A549 (cell line): ENCODE results near the gene EPS8L3. TPM values are rescaled to one million over a fixed set of nuclear protein-coding genes. Genes with fewer than 3 reads are reported as not detected.
A peak's percentile ranks its signal among the peaks of the same experiment; 100 is the strongest.

Experiments used
- ATAC-seq, 2 experiments: fragments of 200-7000 bp in 1 of 2; fragments of >200 bp in 1 of 2; cut with Nextera tagmentation in 1 of 2; cut with Tn5 transposase in 1 of 2; 3 replicates each; pipeline versions ENCODE4 v1.8.0 to v1.9.1; 2018 to 2020; ENCODE audit warnings: mild to moderate bottlenecking in 1 of 2, moderate library complexity in 1 of 2
- CTCF ChIA-PET: fragments of 300-600 bp; sonication (Branson Sonifier 250); formaldehyde crosslinking; extraction: SDS; loops from one replicate; lab custom pipeline; 2021; ENCODE audit warnings: antibody characterized with exemption, inconsistent platforms; lab: Yijun Ruan, JAX
- POLR2A ChIA-PET: fragments of 350-600 bp; formaldehyde crosslinking; extraction: SDS; loops from one replicate; lab custom pipeline; 2021; ENCODE audit warnings: antibody characterized with exemption, inconsistent platforms; lab: Yijun Ruan, JAX
- DNase-seq, 2 experiments: peaks; one replicate each; pipeline versions ENCODE4 v3.0.0 to v3.0.0-alpha.2; 2011 to 2016; ENCODE audit warnings: low read depth in 1 of 2, low spot score in 1 of 2
- FAIRE-seq: peaks from 2 replicates; lab custom pipeline; 2011; peaks lifted over from hg19 to GRCh38; lab: Jason Lieb, UNC
- H3K27ac ChIP-seq, 2 experiments: fragments of >200 bp; sonication (Bioruptor Twin); formaldehyde crosslinking; 3 replicates each; pipeline ENCODE4 v1.5.1; 2016 to 2017
- H3K4me1 ChIP-seq: fragments of >200 bp; sonication (Bioruptor Twin); formaldehyde crosslinking; 3 replicates; pipeline ENCODE4 v1.6.1; 2016
- H3K4me2 ChIP-seq: fragments of >200 bp; sonication (Bioruptor Twin); formaldehyde crosslinking; 3 replicates; pipeline ENCODE4 v1.6.1; 2016
- H3K4me3 ChIP-seq: fragments of >200 bp; sonication (Bioruptor Twin); formaldehyde crosslinking; 3 replicates; pipeline ENCODE4 v1.5.1; 2016
- H3K9me3 ChIP-seq: fragments of >200 bp; sonication (Bioruptor Twin); formaldehyde crosslinking; 3 replicates; pipeline ENCODE4 v1.6.1; 2016
- BCL3 ChIP-seq: fragments of >200 bp; sonication (Bioruptor Twin); formaldehyde crosslinking; IDR thresholded peaks from 3 replicates; pipeline ENCODE4 v1.6.1; 2016
- BHLHE40 ChIP-seq: IDR thresholded peaks from 2 replicates; pipeline ENCODE4 v1.6.1; 2012; ENCODE audit warnings: low read depth, low read length, inconsistent platforms
- CBX2 ChIP-seq: fragments of 200-600 bp; sonication (generic); IDR thresholded peaks from 2 replicates; pipeline ENCODE4 v1.6.1; 2016; ENCODE audit warnings: low read depth, mild to moderate bottlenecking, borderline replicate concordance
- CBX8 ChIP-seq: fragments of 200-600 bp; sonication (generic); IDR thresholded peaks from 2 replicates; pipeline ENCODE4 v1.6.1; 2016
- CHD2 ChIP-seq: fragments of 150-350 bp; IDR thresholded peaks from 2 replicates; pipeline ENCODE4 v1.6.1; 2014; ENCODE audit warnings: low read length; ENCODE audit not compliant: partially characterized antibody
- CTCF ChIP-seq: fragments of >200 bp; sonication (Bioruptor Twin); formaldehyde crosslinking; IDR thresholded peaks from 3 replicates; pipeline ENCODE4 v1.5.1; 2016
- EHMT2 ChIP-seq: fragments of 200-600 bp; sonication (generic); IDR thresholded peaks from 2 replicates; pipeline ENCODE4 v1.6.1; 2016; ENCODE audit warnings: antibody characterized with exemption, low read depth, mild to moderate bottlenecking, moderate library complexity
- EP300 ChIP-seq, 2 experiments: fragments of >200 bp; sonication (Bioruptor Twin); formaldehyde crosslinking; IDR thresholded peaks; 2 replicates in 1 of 2; 3 replicates in 1 of 2; pipeline ENCODE4 v1.6.1; 2016 to 2017
- ESRRA ChIP-seq: fragments of 150-350 bp; IDR thresholded peaks from 2 replicates; pipeline ENCODE4 v1.6.1; 2014; ENCODE audit warnings: mild to moderate bottlenecking, low read length, borderline replicate concordance
- HES2 ChIP-seq: fragments of >200 bp; sonication (Bioruptor Twin); formaldehyde crosslinking; IDR thresholded peaks from 2 replicates; pipeline ENCODE4 v1.6.1; 2016
- HEYL ChIP-seq: fragments of 250-450 bp; sonication (Bioruptor Pico); IDR thresholded peaks from 2 replicates; pipeline ENCODE4 v1.8.0; 2021; ENCODE audit warnings: mild to moderate bottlenecking, moderate library complexity
- HOXB13 ChIP-seq: fragments of 250-450 bp; sonication (Bioruptor Pico); IDR thresholded peaks from 2 replicates; pipeline ENCODE4 v1.5.0; 2020; ENCODE audit warnings: low read depth, mild to moderate bottlenecking, moderate library complexity
- JUN ChIP-seq, 2 experiments: fragments of >200 bp; sonication (Bioruptor Twin); formaldehyde crosslinking; IDR thresholded peaks; 2 replicates in 1 of 2; 3 replicates in 1 of 2; pipeline ENCODE4 v1.6.1; 2016 to 2017
- MAFK ChIP-seq: fragments of 450-650 bp; IDR thresholded peaks from 2 replicates; pipeline ENCODE4 v1.6.1; 2014; ENCODE audit not compliant: partially characterized antibody
- NPAS2 ChIP-seq: fragments of 250-450 bp; sonication (Bioruptor Pico); IDR thresholded peaks from 2 replicates; pipeline ENCODE4 v1.8.0; 2022; ENCODE audit warnings: mild to moderate bottlenecking, moderate library complexity, borderline replicate concordance
- NR3C1 ChIP-seq: fragments of >200 bp; sonication (Bioruptor Twin); formaldehyde crosslinking; IDR thresholded peaks from 3 replicates; pipeline ENCODE4 v1.6.1; 2017
- RAD21 ChIP-seq, 2 experiments: fragments of >200 bp in 1 of 2; sonication (Bioruptor Twin) in 1 of 2; formaldehyde crosslinking in 1 of 2; IDR thresholded peaks in 1 of 2; conservative IDR thresholded peaks in 1 of 2; 2 replicates in 1 of 2; 3 replicates in 1 of 2; pipeline ENCODE4 v1.6.1; 2012 to 2018; ENCODE audit warnings: inconsistent platforms in 1 of 2
- RCOR1 ChIP-seq: fragments of 150-350 bp; IDR thresholded peaks from 2 replicates; pipeline ENCODE4 v1.6.1; 2014; ENCODE audit warnings: antibody characterized with exemption, low read length, low read depth
- RFX5 ChIP-seq: fragments of 450-650 bp; IDR thresholded peaks from 2 replicates; pipeline ENCODE4 v1.7.1; 2014; ENCODE audit warnings: antibody characterized with exemption, mild to moderate bottlenecking, moderate library complexity
- ZC3H11A ChIP-seq: fragments of 450-650 bp; IDR thresholded peaks from 2 replicates; pipeline ENCODE4 v1.6.1; 2014; ENCODE audit warnings: antibody characterized with exemption, mild to moderate bottlenecking
- ZFP36 ChIP-seq: fragments of 450-650 bp; IDR thresholded peaks from 2 replicates; pipeline ENCODE4 v1.6.1; 2014; ENCODE audit warnings: borderline replicate concordance; ENCODE audit not compliant: partially characterized antibody
- ZSCAN20 ChIP-seq: fragments of 250-450 bp; sonication (Bioruptor Pico); IDR thresholded peaks from 2 replicates; pipeline ENCODE4 v1.8.0; 2022; ENCODE audit warnings: mild to moderate bottlenecking, moderate library complexity
- WGBS: methylation state at CpG from one replicate; pipeline ENCODE4 v1.1.6; 2017; ENCODE audit errors: missing lambda C conversion rate; 5-methylcytosine and 5-hydroxymethylcytosine counted together
- polyA plus RNA-seq, 4 experiments: library from polyadenylated mRNA; depleted of rRNA in 3 of 4; stranded (reverse); fragments of >200 nt; fragmentation: RNase III in 1 of 4; extraction: RNeasy Plus Mini Kit Qiagen cat#74134 plus additional on column Dnase treatment in 1 of 4; gene quantifications; 2 replicates in 3 of 4; 3 replicates in 1 of 4; pipeline ENCODE4 v1.2.3, GENCODE V29; 2011 to 2017
- TF ChIP-seq, protein P1 (sequence below): fragments of 250-450 bp; sonication (Bioruptor Pico); IDR thresholded peaks from 2 replicates; pipeline ENCODE4 v1.5.0; 2020; ENCODE audit warnings: low read depth, mild to moderate bottlenecking, moderate library complexity
- TF ChIP-seq, protein P2 (sequence below): IDR thresholded peaks from 2 replicates; pipeline ENCODE4 v1.6.1; 2012
- TF ChIP-seq, protein P3 (sequence below): fragments of 250-450 bp; sonication (Bioruptor Pico); IDR thresholded peaks from 2 replicates; pipeline ENCODE4 v1.5.0; 2021; ENCODE audit warnings: mild to moderate bottlenecking, moderate library complexity, borderline replicate concordance

EPS8L3 gene
- polyA plus RNA-seq, 2 of the 4 experiments (the other 2 are of a cell fraction), result 3.3 to 5.1 TPM

- H3K27ac ChIP-seq, result 0 out of 6 replicates have a peak overlapping the region, but pooled peaks of 1 of the 2 experiments have one; percentile 23
- DNase-seq (no peak), FAIRE-seq (no peak)
- H3K4me2 ChIP-seq, result no peak overlapping the region
- WGBS, result 93% methylated on average over 2 of the region's 3 CpGs
- H3K4me3 ChIP-seq, result no peak overlapping the region
- no peaks in the 10 kb centered on the region for H3K9me3 ChIP-seq
- peaks cover 14% of the 10 kb centered on the region; the same call in 2 of the 3 replicates for H3K4me1 ChIP-seq
- TF ChIP-seq CHD2 (no peak), MAFK (peak; percentile 38)
- TF ChIP-seq, all 56 proteins: peak for 1
- no peak for ATAC-seq
- ChIA-PET POLR2A (no interaction called here), CTCF (interaction anchor here (1.6 to 3.2 kb wide), 2 partner anchors 57 to 269 kb away, joined by 3 to 13 read pairs; partner anchors contain the start of gene AHCYL1)
Observed at GRCh38 chr1:109716121-109716520, 47.6 kb downstream of the EPS8L3 start.

DNA sequence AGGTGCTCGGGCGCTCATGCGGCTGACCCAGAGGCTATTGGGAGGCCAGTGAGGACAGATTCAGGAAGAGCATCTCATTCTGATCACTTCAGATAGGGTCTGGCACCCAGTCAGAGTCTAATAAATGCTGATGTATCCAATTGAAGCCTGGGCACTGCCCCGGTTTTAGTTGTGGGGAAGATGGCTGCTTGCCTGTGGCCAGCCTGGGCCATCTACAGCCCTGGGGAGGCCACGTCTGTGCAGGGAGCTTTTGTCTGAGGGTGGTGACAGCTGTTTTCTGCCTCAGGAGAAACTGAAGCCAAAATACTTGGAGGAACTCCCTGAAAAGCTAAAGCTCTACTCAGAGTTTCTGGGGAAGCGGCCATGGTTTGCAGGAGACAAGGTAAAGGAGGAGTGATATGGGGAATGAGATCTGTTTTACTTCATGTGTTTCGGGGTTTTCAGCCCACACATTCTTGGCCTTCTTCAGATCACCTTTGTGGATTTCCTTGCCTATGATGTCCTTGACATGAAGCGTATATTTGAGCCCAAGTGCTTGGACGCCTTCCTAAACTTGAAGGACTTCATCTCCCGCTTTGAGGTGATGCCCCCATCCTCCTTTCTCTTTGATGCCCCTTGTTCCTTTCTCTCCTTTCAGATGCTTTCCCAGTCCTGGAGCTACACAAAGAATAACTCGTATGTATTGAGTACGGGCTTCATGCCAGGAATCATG is 48.9 kb downstream of the EPS8L3 start:
- ChIA-PET POLR2A (no interaction called here), CTCF (interaction anchor here (1.6 to 3.2 kb wide), 2 partner anchors 59 to 270 kb away, joined by 3 to 13 read pairs; partner anchors contain the start of gene AHCYL1)
- H3K4me2 ChIP-seq, result no peak overlapping the region
- H3K27ac ChIP-seq, result no peak overlapping the region
- FAIRE-seq, result no peak
- WGBS, result 82% methylated on average over 12 of the region's 12 CpGs
- no peak for ATAC-seq
- H3K4me3 ChIP-seq, result no peak overlapping the region
- DNase-seq, result no peak
- peaks cover 14% of the 10 kb centered on the region; the same call in 2 of the 3 replicates for H3K4me1 ChIP-seq
- H3K9me3 ChIP-seq, result no peaks in the 10 kb centered on the region
- TF ChIP-seq, protein P1, sequence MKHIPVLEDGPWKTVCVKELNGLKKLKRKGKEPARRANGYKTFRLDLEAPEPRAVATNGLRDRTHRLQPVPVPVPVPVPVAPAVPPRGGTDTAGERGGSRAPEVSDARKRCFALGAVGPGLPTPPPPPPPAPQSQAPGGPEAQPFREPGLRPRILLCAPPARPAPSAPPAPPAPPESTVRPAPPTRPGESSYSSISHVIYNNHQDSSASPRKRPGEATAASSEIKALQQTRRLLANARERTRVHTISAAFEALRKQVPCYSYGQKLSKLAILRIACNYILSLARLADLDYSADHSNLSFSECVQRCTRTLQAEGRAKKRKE (CRISPR knock-in tag), result no peak
- TF ChIP-seq EHMT2, result no peak
- TF ChIP-seq HEYL (CRISPR knock-in tag), result no peak
- TF ChIP-seq, protein P2, sequence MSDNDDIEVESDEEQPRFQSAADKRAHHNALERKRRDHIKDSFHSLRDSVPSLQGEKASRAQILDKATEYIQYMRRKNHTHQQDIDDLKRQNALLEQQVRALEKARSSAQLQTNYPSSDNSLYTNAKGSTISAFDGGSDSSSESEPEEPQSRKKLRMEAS, result no peak
- TF ChIP-seq RFX5, result no peak
- TF ChIP-seq JUN (IDR thresholded peaks at IDR 0.05), result no peak
- no peak for TF ChIP-seq HES2
- no peak for TF ChIP-seq HOXB13 (CRISPR knock-in tag)
- TF ChIP-seq ZC3H11A, result no peak
- no peak for TF ChIP-seq ZFP36
- no peak for TF ChIP-seq CBX8
- TF ChIP-seq RAD21 (conservative IDR thresholded peaks at IDR 0.05 in 1 of 2, IDR thresholded peaks at IDR 0.05 in 1 of 2), result no peak
- TF ChIP-seq NPAS2 (CRISPR knock-in tag), result no peak
- no peak for TF ChIP-seq CBX2
- no peak for TF ChIP-seq BCL3

DNA sequence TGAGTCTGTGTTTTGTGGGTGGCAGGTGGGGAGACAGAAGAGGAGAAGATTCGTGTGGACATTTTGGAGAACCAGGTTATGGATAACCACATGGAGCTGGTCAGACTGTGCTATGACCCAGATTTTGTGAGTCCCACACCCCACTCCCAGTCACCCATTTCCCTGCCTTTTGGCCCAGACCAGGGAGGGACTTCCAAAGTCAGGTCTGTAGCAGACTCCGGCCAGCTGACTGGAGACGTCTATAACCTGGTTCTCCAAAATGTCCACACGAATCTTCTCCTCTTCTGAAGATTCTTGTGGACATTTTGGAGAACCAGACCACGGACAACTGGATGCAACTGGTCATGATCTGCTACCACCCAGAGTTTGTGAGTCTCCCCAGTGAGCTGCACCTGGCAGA is 50.1 kb downstream of the EPS8L3 start:
- ATAC-seq (no peak), DNase-seq (no peak), FAIRE-seq (no peak)
- no peak overlapping the region for H3K4me3 ChIP-seq
- CTCF ChIA-PET, result interaction anchor here (0.7 to 1.0 kb wide), 2 partner anchors 168 to 172 kb away, joined by 3 to 4 read pairs; no protein-coding TSS in a partner anchor
- no peaks in the 10 kb centered on the region for H3K9me3 ChIP-seq
- peaks cover 2% of the 10 kb centered on the region; the same call in 2 of the 3 replicates for H3K4me1 ChIP-seq
- 48% methylated on average over 5 of the region's 5 CpGs for WGBS
- no peak overlapping the region for H3K4me2 ChIP-seq
- POLR2A ChIA-PET, result no interaction called here
- H3K27ac ChIP-seq, result no peak overlapping the region
- no peak for TF ChIP-seq ZFP36
- TF ChIP-seq, protein P3, sequence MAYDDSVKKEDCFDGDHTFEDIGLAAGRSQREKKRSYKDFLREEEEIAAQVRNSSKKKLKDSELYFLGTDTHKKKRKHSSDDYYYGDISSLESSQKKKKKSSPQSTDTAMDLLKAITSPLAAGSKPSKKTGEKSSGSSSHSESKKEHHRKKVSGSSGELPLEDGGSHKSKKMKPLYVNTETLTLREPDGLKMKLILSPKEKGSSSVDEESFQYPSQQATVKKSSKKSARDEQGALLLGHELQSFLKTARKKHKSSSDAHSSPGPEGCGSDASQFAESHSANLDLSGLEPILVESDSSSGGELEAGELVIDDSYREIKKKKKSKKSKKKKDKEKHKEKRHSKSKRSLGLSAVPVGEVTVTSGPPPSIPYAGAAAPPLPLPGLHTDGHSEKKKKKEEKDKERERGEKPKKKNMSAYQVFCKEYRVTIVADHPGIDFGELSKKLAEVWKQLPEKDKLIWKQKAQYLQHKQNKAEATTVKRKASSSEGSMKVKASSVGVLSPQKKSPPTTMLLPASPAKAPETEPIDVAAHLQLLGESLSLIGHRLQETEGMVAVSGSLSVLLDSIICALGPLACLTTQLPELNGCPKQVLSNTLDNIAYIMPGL (CRISPR knock-in tag), result no peak
- TF ChIP-seq ZSCAN20, result no peak
- no peak for TF ChIP-seq RCOR1
- no peak for TF ChIP-seq RFX5
- no peak for TF ChIP-seq NR3C1
- no peak for TF ChIP-seq BHLHE40
- TF ChIP-seq, protein P1 (CRISPR knock-in tag), result no peak
- no peak for TF ChIP-seq ESRRA
- no peak for TF ChIP-seq CTCF
- no peak for TF ChIP-seq RAD21 (conservative IDR thresholded peaks at IDR 0.05 in 1 of 2, IDR thresholded peaks at IDR 0.05 in 1 of 2)
- no peak for TF ChIP-seq EP300 (IDR thresholded peaks at IDR 0.05)
